Muscle of back (tissue), 13 donors: ENCODE data around the gene HNRNPUL2. TPM values are rescaled to one million over a fixed set of nuclear protein-coding genes. Genes with fewer than 3 reads are reported as not detected.
A peak's percentile ranks its signal among the peaks of the same experiment; 100 is the strongest.
"Not testable (repeated sequence)": the region's sequence is repeated elsewhere in the genome, so short reads cannot be mapped to it uniquely, and the experiment has no call there.

Source experiments
- DNase-seq, 3 donors: peaks; one replicate each; pipeline versions ENCODE4 v3.0.0 to v3.0.0-alpha.2; 2013
- long read RNA-seq, 9 donors: transcript quantifications; one replicate each; lab custom pipeline, GENCODE V29; 2026
- polyA plus RNA-seq, 10 donors: library from polyadenylated mRNA; unstranded; fragments of 120-200 nt; gene quantifications; one replicate each; pipeline ENCODE4 v1.2.1, GENCODE V29; 2013; ENCODE audit not compliant: insufficient read length in 10 of 10

Gene HNRNPUL2
- 10 to 100 TPM; 40.7 to 61.0 (median 47.6) TPM for polyA plus RNA-seq
- long read RNA-seq, donor 1, full-length matches to known transcripts, result 1 of 1 reads
- long read RNA-seq, donor 1, partial matches to known transcripts, result 0 of 1 reads
- long read RNA-seq, donor 1, other reads (novel, unspliced or antisense), result 0 of 1 reads
- long read RNA-seq, donor 2, full-length matches to known transcripts, result 5 of 5 reads
- long read RNA-seq, donor 2, partial matches to known transcripts, result 0 of 5 reads
- long read RNA-seq, donor 2, other reads (novel, unspliced or antisense), result 0 of 5 reads
- long read RNA-seq, donor 3, result 0 reads
- long read RNA-seq, donor 4, full-length matches to known transcripts, result 3 of 3 reads
- long read RNA-seq, donor 4, partial matches to known transcripts, result 0 of 3 reads
- long read RNA-seq, donor 4, other reads (novel, unspliced or antisense), result 0 of 3 reads
- long read RNA-seq, donor 5, full-length matches to known transcripts, result 3 of 3 reads
- long read RNA-seq, donor 5, partial matches to known transcripts, result 0 of 3 reads
- long read RNA-seq, donor 5, other reads (novel, unspliced or antisense), result 0 of 3 reads
- long read RNA-seq, donor 6, full-length matches to known transcripts, result 2 of 2 reads
- long read RNA-seq, donor 6, partial matches to known transcripts, result 0 of 2 reads
- long read RNA-seq, donor 6, other reads (novel, unspliced or antisense), result 0 of 2 reads
- long read RNA-seq, donor 7, full-length matches to known transcripts, result 7 of 7 reads
- long read RNA-seq, donor 7, partial matches to known transcripts, result 0 of 7 reads
- long read RNA-seq, donor 7, other reads (novel, unspliced or antisense), result 0 of 7 reads
- long read RNA-seq, donor 8, full-length matches to known transcripts, result 1 of 1 reads
- long read RNA-seq, donor 8, partial matches to known transcripts, result 0 of 1 reads
- long read RNA-seq, donor 8, other reads (novel, unspliced or antisense), result 0 of 1 reads
- long read RNA-seq, donor 9, result 0 reads

GRCh38 chr11:62727165-62727871 lies at the start of gene HNRNPUL2:
Gene HNRNPUL2, minus strand, starts transcription at chr11:62727457. Its CDS starts 301 bp downstream, at chr11:62727156.
- peak; percentile 100 for DNase-seq

GRCh38 chr11:62775646-62776045 lies 48.4 kb upstream of the HNRNPUL2 start:
- no peak for DNase-seq

GRCh38 chr11:62774407-62774806 lies 47.1 kb upstream of the HNRNPUL2 start:
- no peak for DNase-seq

GRCh38 chr11:62771144-62772021 lies 44.1 kb upstream of the HNRNPUL2 start, which contains the start of gene TAF6L:
Gene TAF6L, plus strand, starts transcription at chr11:62771396. Its CDS starts 4,388 bp downstream, at chr11:62775784.
- peak; percentile 97 to 99 (median 98) for DNase-seq

GRCh38 chr11:62770778-62771143 lies 43.5 kb upstream of the HNRNPUL2 start:
- no peak for DNase-seq

- not testable (repeated sequence) for DNase-seq
Observed at GRCh38 chr11:62760867-62761227, 33.6 kb upstream of the HNRNPUL2 start.

- no peak for DNase-seq
Observed at GRCh38 chr11:62757846-62758788, 30.9 kb upstream of the HNRNPUL2 start.

GRCh38 chr11:62755086-62755615 lies 27.9 kb upstream of the HNRNPUL2 start:
- no peak for DNase-seq

- peak; percentile 98 to 99 (median 99) for DNase-seq
Observed at GRCh38 chr11:62753736-62754603, 26.7 kb upstream of the HNRNPUL2 start, which contains the start of gene ZBTB3. Gene ZBTB3, minus strand, starts transcription at chr11:62754160. Its CDS starts 496 bp downstream, at chr11:62753664.

DNA sequence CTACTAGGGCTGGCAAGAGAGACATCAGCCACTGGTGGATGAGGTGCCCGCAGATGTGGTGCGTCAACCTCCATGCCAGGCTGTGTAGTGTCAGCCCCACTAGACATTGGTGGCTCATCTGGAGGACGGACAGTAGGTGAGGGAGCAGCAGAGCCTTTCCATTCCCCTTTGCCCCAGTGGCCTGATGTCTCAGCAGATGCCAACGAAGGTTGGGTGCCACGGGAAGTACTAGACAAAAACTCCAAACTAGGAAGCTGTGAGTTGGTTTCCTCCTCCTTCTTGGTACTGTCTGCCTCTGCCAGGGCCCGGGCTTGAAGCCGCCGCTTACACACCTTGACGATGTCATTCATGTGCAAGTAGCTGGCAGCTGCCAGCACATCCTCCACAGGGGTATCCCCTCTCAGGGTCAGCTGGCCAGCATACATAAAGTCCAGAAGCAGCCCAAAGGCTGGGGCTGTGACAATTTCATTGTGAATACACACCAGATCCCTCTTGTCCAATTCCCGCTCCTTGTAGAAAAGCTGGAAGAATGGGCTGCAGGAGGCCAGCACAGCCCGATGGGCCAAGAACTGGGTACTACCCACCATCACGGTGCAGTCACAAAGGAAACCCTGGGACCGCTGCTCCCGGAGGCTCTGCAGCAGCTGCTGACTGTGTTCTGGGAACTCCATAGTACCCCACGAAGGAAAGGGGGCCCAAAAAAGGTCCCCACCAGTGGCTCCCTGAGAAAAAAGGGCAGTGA lies 25.9 kb upstream of the HNRNPUL2 start:
- DNase-seq, result no peak

DNA sequence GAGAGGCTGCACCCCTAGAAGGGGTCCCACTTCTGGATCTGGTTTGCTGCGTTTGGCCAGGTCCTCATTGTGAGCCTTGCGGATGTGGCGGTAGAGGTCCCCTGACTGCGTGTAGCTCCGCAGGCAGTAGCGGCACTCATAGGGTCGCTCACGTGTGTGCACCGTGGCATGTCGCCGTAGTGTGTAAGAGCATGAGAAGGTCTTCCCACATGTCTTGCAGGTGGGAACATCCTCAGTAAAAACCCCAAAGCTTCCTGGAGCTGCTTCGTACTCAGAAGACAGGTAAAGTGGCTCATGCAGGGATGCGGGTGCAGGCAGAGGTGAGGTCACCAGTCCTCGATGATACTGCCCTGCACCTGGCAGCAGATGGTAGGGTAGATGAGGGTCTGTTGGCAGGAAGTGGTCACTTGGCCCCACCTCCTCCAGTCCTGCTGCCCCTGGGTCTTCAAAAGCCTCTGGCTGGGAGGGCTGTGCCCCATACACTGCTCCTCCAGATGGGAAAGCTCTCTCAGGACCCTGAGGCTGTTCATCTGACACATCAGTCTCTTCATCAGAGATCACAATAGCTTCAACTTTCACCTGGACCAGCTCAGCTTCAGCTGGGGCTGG lies 25.0 kb upstream of the HNRNPUL2 start:
- no peak for DNase-seq

DNA sequence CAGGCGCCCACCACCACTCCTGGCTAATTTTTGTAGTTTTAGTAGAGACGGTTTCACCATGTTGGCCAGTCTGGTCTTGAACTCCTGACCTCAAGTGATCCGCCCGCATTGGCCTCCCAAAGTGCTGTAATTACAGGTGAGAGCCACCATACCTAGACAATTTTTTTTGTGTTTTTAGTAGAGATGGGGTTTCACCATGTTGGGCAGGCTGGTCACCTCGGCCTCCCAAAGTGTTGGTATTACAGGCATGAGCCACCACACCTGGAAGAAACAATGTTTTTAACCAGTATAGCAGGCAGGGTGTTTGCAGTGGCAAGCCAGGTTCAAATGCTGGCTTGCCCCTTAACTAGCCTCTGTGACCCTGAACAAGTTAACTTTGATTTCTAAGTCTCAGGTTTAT lies 22.7 kb upstream of the HNRNPUL2 start:
- not testable (repeated sequence) for DNase-seq

GRCh38 chr11:62747475-62748160 lies 20.4 kb upstream of the HNRNPUL2 start:
- no peak for DNase-seq

- DNase-seq, result no peak
Observed at GRCh38 chr11:62737196-62737595, 9.9 kb upstream of the HNRNPUL2 start.

DNA sequence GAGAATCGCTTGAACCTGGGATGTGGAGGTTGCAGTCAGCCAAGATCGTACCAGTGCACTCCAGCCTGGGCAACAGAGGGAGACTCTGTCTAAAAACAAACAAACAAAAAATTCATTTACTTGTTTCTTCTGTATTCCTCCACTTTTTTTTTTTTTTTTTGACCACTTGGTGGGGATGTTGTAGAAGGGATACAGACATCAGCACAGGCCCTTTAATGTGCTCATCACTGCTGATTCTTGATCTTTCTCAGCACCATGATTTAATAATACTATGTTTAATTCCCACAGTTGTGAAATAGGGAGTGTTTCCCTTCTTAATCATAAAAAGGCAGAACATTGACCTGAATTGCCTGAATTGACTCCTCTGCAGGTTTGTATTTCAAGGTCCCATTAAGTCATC lies 5.6 kb upstream of the HNRNPUL2 start:
- no peak for DNase-seq

GRCh38 chr11:62730076-62730475 lies 2.8 kb upstream of the HNRNPUL2 start:
- not testable (repeated sequence) for DNase-seq
